Panc1 (cell line): Measurements from ENCODE around the gene GRIA4. TPM values are rescaled to one million over a fixed set of nuclear protein-coding genes. Genes with fewer than 3 reads are reported as not detected.

Experiments
- ATAC-seq: fragments of 200-7000 bp; cut with Tn5 transposase; 2 replicates; pipeline ENCODE4 v1.9.1; 2020; ENCODE audit warnings: mild to moderate bottlenecking, moderate library complexity
- BruUV-seq: library from RNA; stranded (reverse); fragments of 400-500 nt; replicated peaks from 2 replicates; lab custom pipeline; 2021; lab: Mats Ljungman, UMichigan
- CTCF ChIA-PET: fragments of 300-600 bp; sonication (Branson Sonifier 250); formaldehyde crosslinking; loops from one replicate; lab custom pipeline; 2022; ENCODE audit warnings: antibody characterized with exemption; lab: Charles Lee
- POLR2A ChIA-PET: fragments of 300-600 bp; sonication (Branson Sonifier 250); formaldehyde crosslinking; loops from one replicate; lab custom pipeline; 2022; ENCODE audit warnings: antibody characterized with exemption; lab: Charles Lee
- DNase-seq: peaks from one replicate; pipeline ENCODE4 v3.0.0-alpha.2; 2010; ENCODE audit warnings: low read depth, low spot score
- H3K27ac ChIP-seq: 2 replicates; pipeline ENCODE4 v1.5.1; 2011; ENCODE audit warnings: mild to moderate bottlenecking, low read length, inconsistent platforms
- H3K27me3 ChIP-seq: fragments of 200-500 bp; sonication (Bioruptor generic); 2 replicates; pipeline ENCODE4 v1.6.0; 2014; ENCODE audit warnings: low read length, inconsistent platforms; ENCODE audit not compliant: control insufficient read depth, insufficient read depth
- H3K36me3 ChIP-seq: fragments of 200-500 bp; sonication (Bioruptor generic); 2 replicates; pipeline ENCODE4 v1.5.1; 2014; ENCODE audit warnings: inconsistent platforms, mild to moderate bottlenecking, low read length, moderate library complexity; ENCODE audit not compliant: control insufficient read depth, insufficient read depth
- H3K4me1 ChIP-seq: 2 replicates; pipeline ENCODE4 v1.5.1; 2011; ENCODE audit warnings: inconsistent platforms, mild to moderate bottlenecking, low read length, moderate library complexity; ENCODE audit not compliant: control insufficient read depth, insufficient read depth
- H3K4me3 ChIP-seq, 2 experiments: 2 replicates each; pipeline ENCODE4 v1.5.1; 2011 to 2012; ENCODE audit warnings: low read depth in 2 of 2, low read length in 2 of 2, mild to moderate bottlenecking in 2 of 2, inconsistent platforms in 1 of 2, moderate library complexity in 1 of 2
- H3K9me3 ChIP-seq: fragments of 200-500 bp; sonication (Bioruptor generic); 2 replicates; pipeline ENCODE4 v1.5.1; 2014; ENCODE audit warnings: low read depth, mild to moderate bottlenecking, inconsistent platforms, low read length, moderate library complexity; ENCODE audit not compliant: control insufficient read depth, insufficient read depth
- POLR2AphosphoS5 ChIP-seq: IDR thresholded peaks from 2 replicates; pipeline ENCODE4 v1.6.1; 2012; ENCODE audit warnings: mild to moderate bottlenecking, low read depth, low read length, moderate library complexity
- SIN3A ChIP-seq: IDR thresholded peaks from 2 replicates; pipeline ENCODE4 v1.6.1; 2012; ENCODE audit warnings: low read depth, mild to moderate bottlenecking, low read length, moderate library complexity, borderline replicate concordance; ENCODE audit not compliant: insufficient read depth
- TCF7L2 ChIP-seq: IDR thresholded peaks from 2 replicates; pipeline ENCODE4 v1.6.1; 2011; ENCODE audit warnings: mild to moderate bottlenecking, low read depth, low read length, inconsistent platforms
- in situ Hi-C: cut with HindIII; loops from 2 replicates; pipeline ENCODE4 v1.10.0; 2016; ENCODE audit warnings: low sequenced_read_pairs, low pct_unique_long_range_greater_than_20kb
- intact Hi-C: fragments of 100-400 bp; cut with micrococcal nuclease; formaldehyde crosslinking; loops from one replicate; pipeline ENCODE4 v1.10.0; 2022; ENCODE audit not compliant: unreplicated experiment
- total RNA-seq: library from RNA; stranded (reverse); gene quantifications from one replicate; pipeline ENCODE4 v1.2.1, GENCODE V29; 2021; ENCODE audit not compliant: unreplicated experiment
- TF ChIP-seq, protein P1 (sequence below): fragments of 450-650 bp; IDR thresholded peaks from 2 replicates; pipeline ENCODE4 v1.5.1; 2017; ENCODE audit warnings: mild to moderate bottlenecking
- TF ChIP-seq, protein P2 (sequence below), 2 experiments: IDR thresholded peaks; 2 replicates each; pipeline ENCODE4 v1.6.1; 2011 to 2012; ENCODE audit warnings: low read depth in 2 of 2, control low read depth in 1 of 2, low read length in 1 of 2, mild to moderate bottlenecking in 1 of 2, moderate library complexity in 1 of 2; ENCODE audit not compliant: insufficient read depth in 1 of 2

Gene GRIA4
- total RNA-seq, 1 experiment from 2014 or later: not detected

GRCh38 chr11:105834461-105834860 lies 224.6 kb downstream of the GRIA4 start:
- in situ Hi-C loops (no loop called here), intact Hi-C loops (no loop called here)
- Histone ChIP-seq H3K4me3 (no peak overlapping the region), H3K4me1 (no peaks in the 10 kb centered on the region), H3K27me3 (peaks cover 6% of the 10 kb centered on the region; the same call in 1 of the 2 replicates), H3K9me3 (no peaks in the 10 kb centered on the region), H3K27ac (no peak overlapping the region), H3K36me3 (no peaks in the 10 kb centered on the region)
- POLR2A ChIA-PET: no interaction called here
- no TSS peak for BruUV-seq
- ATAC-seq (no peak), DNase-seq (no peak)
- TF ChIP-seq, protein P1, sequence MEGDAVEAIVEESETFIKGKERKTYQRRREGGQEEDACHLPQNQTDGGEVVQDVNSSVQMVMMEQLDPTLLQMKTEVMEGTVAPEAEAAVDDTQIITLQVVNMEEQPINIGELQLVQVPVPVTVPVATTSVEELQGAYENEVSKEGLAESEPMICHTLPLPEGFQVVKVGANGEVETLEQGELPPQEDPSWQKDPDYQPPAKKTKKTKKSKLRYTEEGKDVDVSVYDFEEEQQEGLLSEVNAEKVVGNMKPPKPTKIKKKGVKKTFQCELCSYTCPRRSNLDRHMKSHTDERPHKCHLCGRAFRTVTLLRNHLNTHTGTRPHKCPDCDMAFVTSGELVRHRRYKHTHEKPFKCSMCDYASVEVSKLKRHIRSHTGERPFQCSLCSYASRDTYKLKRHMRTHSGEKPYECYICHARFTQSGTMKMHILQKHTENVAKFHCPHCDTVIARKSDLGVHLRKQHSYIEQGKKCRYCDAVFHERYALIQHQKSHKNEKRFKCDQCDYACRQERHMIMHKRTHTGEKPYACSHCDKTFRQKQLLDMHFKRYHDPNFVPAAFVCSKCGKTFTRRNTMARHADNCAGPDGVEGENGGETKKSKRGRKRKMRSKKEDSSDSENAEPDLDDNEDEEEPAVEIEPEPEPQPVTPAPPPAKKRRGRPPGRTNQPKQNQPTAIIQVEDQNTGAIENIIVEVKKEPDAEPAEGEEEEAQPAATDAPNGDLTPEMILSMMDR: no peak
- TF ChIP-seq, protein P2, sequence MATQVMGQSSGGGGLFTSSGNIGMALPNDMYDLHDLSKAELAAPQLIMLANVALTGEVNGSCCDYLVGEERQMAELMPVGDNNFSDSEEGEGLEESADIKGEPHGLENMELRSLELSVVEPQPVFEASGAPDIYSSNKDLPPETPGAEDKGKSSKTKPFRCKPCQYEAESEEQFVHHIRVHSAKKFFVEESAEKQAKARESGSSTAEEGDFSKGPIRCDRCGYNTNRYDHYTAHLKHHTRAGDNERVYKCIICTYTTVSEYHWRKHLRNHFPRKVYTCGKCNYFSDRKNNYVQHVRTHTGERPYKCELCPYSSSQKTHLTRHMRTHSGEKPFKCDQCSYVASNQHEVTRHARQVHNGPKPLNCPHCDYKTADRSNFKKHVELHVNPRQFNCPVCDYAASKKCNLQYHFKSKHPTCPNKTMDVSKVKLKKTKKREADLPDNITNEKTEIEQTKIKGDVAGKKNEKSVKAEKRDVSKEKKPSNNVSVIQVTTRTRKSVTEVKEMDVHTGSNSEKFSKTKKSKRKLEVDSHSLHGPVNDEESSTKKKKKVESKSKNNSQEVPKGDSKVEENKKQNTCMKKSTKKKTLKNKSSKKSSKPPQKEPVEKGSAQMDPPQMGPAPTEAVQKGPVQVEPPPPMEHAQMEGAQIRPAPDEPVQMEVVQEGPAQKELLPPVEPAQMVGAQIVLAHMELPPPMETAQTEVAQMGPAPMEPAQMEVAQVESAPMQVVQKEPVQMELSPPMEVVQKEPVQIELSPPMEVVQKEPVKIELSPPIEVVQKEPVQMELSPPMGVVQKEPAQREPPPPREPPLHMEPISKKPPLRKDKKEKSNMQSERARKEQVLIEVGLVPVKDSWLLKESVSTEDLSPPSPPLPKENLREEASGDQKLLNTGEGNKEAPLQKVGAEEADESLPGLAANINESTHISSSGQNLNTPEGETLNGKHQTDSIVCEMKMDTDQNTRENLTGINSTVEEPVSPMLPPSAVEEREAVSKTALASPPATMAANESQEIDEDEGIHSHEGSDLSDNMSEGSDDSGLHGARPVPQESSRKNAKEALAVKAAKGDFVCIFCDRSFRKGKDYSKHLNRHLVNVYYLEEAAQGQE (IDR thresholded peaks at IDR 0.05; ENCODE audit: insufficient read depth in 1 of 2, low read depth in 2 of 2, low read length in 1 of 2): no peak
- TF ChIP-seq POLR2AphosphoS5: no peak
- TF ChIP-seq SIN3A: no peak
- CTCF ChIA-PET: no interaction called here

GRCh38 chr11:105838668-105839384 lies 229.0 kb downstream of the GRIA4 start:
- ChIA-PET CTCF (interaction anchor here (0.7 kb wide), 1 partner anchor 14 kb away, joined by 3 read pairs; no protein-coding TSS in a partner anchor), POLR2A (interaction anchor here (0.6 kb wide), 1 partner anchor 33 kb away, joined by 3 read pairs; no protein-coding TSS in a partner anchor)
- no peak overlapping the region for H3K4me3 ChIP-seq
- in situ Hi-C loops (no loop called here), intact Hi-C loops (no loop called here)
- H3K27ac ChIP-seq: no peak overlapping the region
- H3K27me3 ChIP-seq: no peaks in the 10 kb centered on the region
- 0 out of 2 replicates have a peak, but pooled peaks cover 3% of the 10 kb centered on the region for H3K9me3 ChIP-seq
- DNase-seq: peak; percentile 27
- BruUV-seq: no TSS peak
- TF ChIP-seq, protein P2 (IDR thresholded peaks at IDR 0.05; ENCODE audit: insufficient read depth in 1 of 2, low read depth in 2 of 2, low read length in 1 of 2): no peak
- no peak for TF ChIP-seq SIN3A
- no peak for TF ChIP-seq POLR2AphosphoS5
- TF ChIP-seq TCF7L2: no peak
- TF ChIP-seq, protein P1: no peak
- no peaks in the 10 kb centered on the region for H3K36me3 ChIP-seq
- H3K4me1 ChIP-seq: no peaks in the 10 kb centered on the region
- ATAC-seq: no peak
